Mesenchymal stem cell (in vitro differentiated cells and primary cell): ENCODE data around the gene CHD9NB.

Experiments used
- DNase-seq: peaks from one replicate; pipeline ENCODE4 v3.0.0-alpha.2; 2013
- H2AFZ ChIP-seq: one replicate; pipeline ENCODE4 v1.6.1; 2013; ENCODE audit warnings: low read depth, mild to moderate bottlenecking, control low read depth, inconsistent platforms, low read length, moderate library complexity
- H2AK5ac ChIP-seq: 2 replicates; pipeline ENCODE4 v1.6.1; 2013; ENCODE audit warnings: low read length, moderate library complexity, mild to moderate bottlenecking, inconsistent platforms; ENCODE audit not compliant: severe bottlenecking
- H2BK120ac ChIP-seq: one replicate; pipeline ENCODE4 v1.6.1; 2013; ENCODE audit warnings: low read depth, mild to moderate bottlenecking, inconsistent platforms, low read length, moderate library complexity
- H2BK12ac ChIP-seq, 2 experiments: one replicate each; pipeline ENCODE4 v1.6.1; 2013; ENCODE audit warnings: inconsistent platforms in 2 of 2, low read length in 2 of 2, mild to moderate bottlenecking in 2 of 2, moderate library complexity in 2 of 2, control low read depth in 1 of 2
- H2BK15ac ChIP-seq: one replicate; pipeline ENCODE4 v1.6.1; 2013; ENCODE audit warnings: mild to moderate bottlenecking, low read depth, inconsistent platforms; ENCODE audit not compliant: poor library complexity, severe bottlenecking
- H2BK5ac ChIP-seq: 2 replicates; pipeline ENCODE4 v1.6.1; 2013; ENCODE audit warnings: low read depth, mild to moderate bottlenecking, low read length, control low read depth, inconsistent platforms; ENCODE audit not compliant: poor library complexity, severe bottlenecking
- H3K14ac ChIP-seq, 2 experiments: one replicate each; pipeline ENCODE4 v1.6.1; 2013; ENCODE audit warnings: inconsistent platforms in 2 of 2, low read length in 2 of 2, control low read depth in 1 of 2, mild to moderate bottlenecking in 1 of 2, moderate library complexity in 1 of 2
- H3K18ac ChIP-seq, 2 experiments: one replicate each; pipeline ENCODE4 v1.6.1; 2013; ENCODE audit warnings: inconsistent platforms in 2 of 2, low read length in 2 of 2, control low read depth in 1 of 2, low read depth in 1 of 2, mild to moderate bottlenecking in 1 of 2
- H3K23ac ChIP-seq, 2 experiments: one replicate each; pipeline ENCODE4 v1.6.1; 2013; ENCODE audit warnings: inconsistent platforms in 2 of 2, low read length in 2 of 2, mild to moderate bottlenecking in 2 of 2, moderate library complexity in 2 of 2, control low read depth in 1 of 2
- H3K27ac ChIP-seq: 2 replicates; pipeline ENCODE4 v1.5.1; 2013; ENCODE audit warnings: mild to moderate bottlenecking, moderate library complexity, low read length, control low read depth, inconsistent platforms; ENCODE audit not compliant: poor library complexity, severe bottlenecking
- H3K27me3 ChIP-seq, 2 experiments: 2 replicates each; pipeline versions ENCODE4 v1.6.1 to v1.7.0; 2013; ENCODE audit warnings: low read length in 2 of 2, mild to moderate bottlenecking in 2 of 2, moderate library complexity in 2 of 2, control low read depth in 1 of 2, inconsistent platforms in 1 of 2; ENCODE audit not compliant: control insufficient read depth in 1 of 2, insufficient read depth in 1 of 2
- H3K36me3 ChIP-seq, 2 experiments: 2 replicates each; pipeline versions ENCODE4 v1.6.1 to v1.7.0; 2013; ENCODE audit warnings: low read length in 2 of 2, control low read depth in 1 of 2, inconsistent platforms in 1 of 2, low read depth in 1 of 2, mild to moderate bottlenecking in 1 of 2; ENCODE audit not compliant: insufficient read depth in 2 of 2, control insufficient read depth in 1 of 2
- H3K4ac ChIP-seq, 2 experiments: one replicate each; pipeline ENCODE4 v1.6.1; 2013; ENCODE audit warnings: inconsistent platforms in 2 of 2, low read length in 2 of 2, mild to moderate bottlenecking in 2 of 2, moderate library complexity in 2 of 2, control low read depth in 1 of 2, low read depth in 1 of 2
- H3K4me1 ChIP-seq: 2 replicates; pipeline ENCODE4 v1.6.1; 2013; ENCODE audit warnings: low read depth, low read length, control low read depth; ENCODE audit not compliant: control insufficient read depth, insufficient read depth
- H3K4me2 ChIP-seq: 2 replicates; pipeline ENCODE4 v1.6.1; 2013; ENCODE audit warnings: low read length, mild to moderate bottlenecking, inconsistent platforms; ENCODE audit not compliant: poor library complexity, severe bottlenecking
- H3K4me3 ChIP-seq, 2 experiments: 2 replicates each; pipeline versions ENCODE4 v1.5.1 to v1.7.0; 2013; ENCODE audit warnings: low read length in 2 of 2, mild to moderate bottlenecking in 2 of 2, control low read depth in 1 of 2, low read depth in 1 of 2; ENCODE audit not compliant: insufficient read depth in 1 of 2
- H3K79me1 ChIP-seq: replicated peaks from 2 replicates; pipeline ENCODE4 v1.6.1; 2013; ENCODE audit warnings: mild to moderate bottlenecking, control low read depth, low read length, inconsistent platforms; ENCODE audit not compliant: poor library complexity, severe bottlenecking
- H3K9ac ChIP-seq: 2 replicates; pipeline ENCODE4 v1.7.0; 2013; ENCODE audit warnings: mild to moderate bottlenecking, low read length, moderate library complexity
- H3K9me3 ChIP-seq: 2 replicates; pipeline ENCODE4 v1.7.0; 2013; ENCODE audit warnings: mild to moderate bottlenecking, low read length; ENCODE audit not compliant: control insufficient read depth
- H4K8ac ChIP-seq: one replicate; pipeline ENCODE4 v1.6.1; 2013; ENCODE audit warnings: inconsistent platforms, mild to moderate bottlenecking, low read length, moderate library complexity
- H4K91ac ChIP-seq: one replicate; pipeline ENCODE4 v1.6.1; 2013; ENCODE audit warnings: mild to moderate bottlenecking, low read length, inconsistent platforms
- WGBS: methylation state at CpG from one replicate; pipeline ENCODE4 v1.1.7; 2013; ENCODE audit warnings: mixed read lengths; 5-methylcytosine and 5-hydroxymethylcytosine counted together

Gene CHD9NB

DNA sequence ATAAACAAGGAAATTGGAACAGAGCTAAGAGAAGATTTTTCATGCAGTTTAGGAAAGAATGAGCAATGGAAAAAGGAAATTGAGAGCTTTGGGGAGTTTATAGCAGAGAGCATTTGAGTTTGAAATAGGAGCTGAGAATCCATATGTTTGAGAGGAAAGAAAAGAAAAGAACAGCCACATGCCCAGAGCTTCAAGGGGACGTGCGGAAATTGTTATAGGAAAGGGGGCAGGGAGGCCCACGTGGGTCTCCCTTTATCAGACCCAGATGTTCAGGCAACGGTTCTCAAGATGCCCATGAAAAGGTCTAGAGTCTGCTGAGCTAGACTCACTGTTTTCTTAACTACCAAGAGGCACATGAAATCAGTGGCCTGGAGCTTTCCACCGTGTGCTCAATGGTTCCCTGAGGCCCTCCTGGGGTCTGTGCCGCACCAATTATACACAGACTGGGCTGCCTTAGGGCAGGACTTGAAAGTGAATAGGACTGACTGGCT, 33.3 kb upstream of the CHD9NB start:
- DNase-seq: no peak
- H2BK120ac ChIP-seq: no peak overlapping the region
- H4K91ac ChIP-seq: peak overlapping the region; percentile 12
- H3K27ac ChIP-seq: no peak overlapping the region
- peaks cover 15% of the 10 kb centered on the region for H3K4me1 ChIP-seq
- H3K4ac ChIP-seq: no peak overlapping the region
- H4K8ac ChIP-seq: no peak overlapping the region
- H3K23ac ChIP-seq: no peak overlapping the region
- H2BK12ac ChIP-seq: no peak overlapping the region
- peaks cover 27% of the 10 kb centered on the region for H3K79me1 ChIP-seq
- 68% methylated on average over 6 of the region's 6 CpGs for WGBS
- H2BK5ac ChIP-seq: no peak overlapping the region
- no peak overlapping the region for H3K4me2 ChIP-seq
- no peaks in the 10 kb centered on the region for H3K9me3 ChIP-seq
- H3K18ac ChIP-seq: no peak overlapping the region
- peak overlapping the region; percentile 60 for H2BK15ac ChIP-seq
- peak overlapping the region; percentile 79 for H3K9ac ChIP-seq
- H2AK5ac ChIP-seq: no peak overlapping the region
- no peak overlapping the region for H3K14ac ChIP-seq
- H2AFZ ChIP-seq: no peak overlapping the region
- peaks cover 0 to 6% of the 10 kb centered on the region in 2 experiments for H3K36me3 ChIP-seq
- no peaks in the 10 kb centered on the region for H3K27me3 ChIP-seq
- peak overlapping the region in 1 of 2 experiments; percentile 7 for H3K4me3 ChIP-seq

DNA sequence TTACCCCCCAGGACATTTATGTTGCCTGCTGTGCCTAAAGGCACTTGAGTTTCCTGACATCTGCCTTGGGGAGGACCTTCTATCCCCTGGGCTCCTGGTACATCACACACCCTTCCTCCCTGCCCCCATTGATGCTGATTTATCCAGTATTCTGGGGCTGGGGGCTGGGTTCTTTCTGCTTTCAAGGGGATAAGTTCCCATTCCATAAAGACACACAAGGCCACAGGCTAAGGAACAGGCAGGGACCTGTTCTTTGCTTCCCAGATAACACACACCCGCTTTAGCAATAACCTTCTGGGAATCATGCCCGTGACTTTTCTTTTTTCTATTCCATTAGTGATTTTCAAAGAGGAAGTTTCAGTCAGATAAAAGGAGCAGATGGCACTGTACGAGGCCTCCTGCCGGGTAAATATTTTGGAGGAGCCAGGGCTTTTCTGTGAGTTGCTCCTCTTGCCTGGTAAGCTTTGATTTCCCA, 32.7 kb upstream of the CHD9NB start:
- Histone ChIP-seq H3K14ac (no peak overlapping the region), H3K18ac (peak overlapping the region in 1 of 2 experiments; percentile 54), H3K4me3 (peak overlapping the region in 1 of 2 experiments; percentile 2), H2BK120ac (peak overlapping the region; percentile 42), H3K79me1 (peaks cover 22% of the 10 kb centered on the region), H3K4me2 (no peak overlapping the region), H4K91ac (peak overlapping the region; percentile 47), H4K8ac (no peak overlapping the region), H2AFZ (no peak overlapping the region), H3K4me1 (peaks cover 11% of the 10 kb centered on the region), H3K4ac (no peak overlapping the region), H3K27ac (no peak overlapping the region), H2BK5ac (no peak overlapping the region), H3K36me3 (peaks cover 0 to 6% of the 10 kb centered on the region in 2 experiments), H3K9ac (peak overlapping the region; percentile 79), H3K27me3 (no peaks in the 10 kb centered on the region), H3K23ac (no peak overlapping the region), H2AK5ac (peak overlapping the region; percentile 55), H3K9me3 (no peaks in the 10 kb centered on the region), H2BK15ac (no peak overlapping the region), H2BK12ac (peak overlapping the region; percentile 17 to 56)
- DNase-seq: no peak
- WGBS: 82% methylated on average over 4 of the region's 4 CpGs

DNA sequence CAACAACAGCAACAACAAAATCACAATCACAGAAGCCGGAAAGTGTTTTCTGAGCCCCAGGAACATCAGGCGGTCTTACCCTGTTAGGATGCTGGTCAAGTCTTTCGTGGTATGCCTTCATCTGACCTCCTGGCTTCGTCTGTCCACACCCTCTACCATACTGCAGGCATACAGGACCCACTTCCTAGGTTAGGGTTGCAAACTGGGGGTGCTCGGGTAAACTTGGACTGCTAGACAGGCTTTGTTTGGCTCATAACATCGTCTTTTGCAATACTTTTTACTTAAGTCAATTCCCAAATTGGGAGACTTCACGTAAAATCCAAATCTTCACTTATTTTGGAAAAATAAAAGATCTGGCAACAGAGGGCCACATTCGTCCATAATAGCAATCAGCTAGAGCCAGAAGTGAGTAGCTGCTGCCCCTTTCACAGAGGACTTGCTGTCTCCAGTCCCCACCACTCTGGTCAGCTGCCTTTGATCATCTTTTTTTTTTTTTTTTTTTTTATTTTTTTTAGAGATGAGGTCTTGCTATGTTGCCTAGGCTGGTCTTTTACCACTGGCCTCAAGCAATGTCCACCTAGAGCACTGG, 32.1 kb upstream of the CHD9NB start:
- no peak overlapping the region for H3K23ac ChIP-seq
- H3K9me3 ChIP-seq: no peaks in the 10 kb centered on the region
- H4K91ac ChIP-seq: peak overlapping the region; percentile 47
- DNase-seq: no peak
- H3K27ac ChIP-seq: no peak overlapping the region
- H2BK120ac ChIP-seq: peak overlapping the region; percentile 42
- H3K4me2 ChIP-seq: no peak overlapping the region
- H2AK5ac ChIP-seq: peak overlapping the region; percentile 55
- no peak overlapping the region for H3K4me3 ChIP-seq
- H2BK12ac ChIP-seq: peak overlapping the region; percentile 21 to 56
- H3K4ac ChIP-seq: no peak overlapping the region
- H2BK5ac ChIP-seq: no peak overlapping the region
- peaks cover 0 to 5% of the 10 kb centered on the region in 2 experiments for H3K36me3 ChIP-seq
- H3K79me1 ChIP-seq: peaks cover 19% of the 10 kb centered on the region
- H2AFZ ChIP-seq: no peak overlapping the region
- no peak overlapping the region for H4K8ac ChIP-seq
- peak overlapping the region; percentile 79 for H3K9ac ChIP-seq
- no peak overlapping the region for H2BK15ac ChIP-seq
- peaks cover 10% of the 10 kb centered on the region for H3K4me1 ChIP-seq
- no peak overlapping the region for H3K14ac ChIP-seq
- 96% methylated on average over 8 of the region's 8 CpGs for WGBS
- H3K18ac ChIP-seq: peak overlapping the region in 1 of 2 experiments; percentile 54
- H3K27me3 ChIP-seq: no peaks in the 10 kb centered on the region

DNA sequence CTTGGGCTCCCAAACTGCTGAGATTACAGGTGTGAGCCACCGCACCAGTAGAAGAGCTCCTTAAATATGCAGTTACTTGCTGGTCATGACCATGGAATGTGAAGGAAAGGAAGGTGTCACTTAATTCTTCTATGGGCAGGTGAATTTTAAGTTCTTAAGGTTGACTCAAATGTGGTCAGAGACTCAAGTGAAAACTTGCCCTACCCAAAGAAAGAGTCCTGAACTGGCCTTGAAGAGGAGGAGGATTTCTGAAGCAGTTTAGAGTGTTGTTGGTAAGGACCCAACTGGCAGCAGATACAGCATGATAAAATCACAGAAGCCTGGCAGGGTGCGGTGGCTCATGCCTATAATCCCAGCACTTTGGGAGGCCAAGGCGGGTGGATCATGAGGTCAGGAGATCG, 31.4 kb upstream of the CHD9NB start:
- Histone ChIP-seq H3K4ac (no peak overlapping the region), H3K79me1 (peaks cover 17% of the 10 kb centered on the region), H3K9ac (no peak overlapping the region), H3K4me3 (no peak overlapping the region), H3K9me3 (no peaks in the 10 kb centered on the region), H2BK5ac (no peak overlapping the region), H3K36me3 (no peaks in the 10 kb centered on the region), H2AFZ (no peak overlapping the region), H2BK15ac (no peak overlapping the region), H3K27me3 (no peaks in the 10 kb centered on the region), H3K4me2 (no peak overlapping the region), H2BK12ac (no peak overlapping the region), H3K18ac (no peak overlapping the region), H3K27ac (no peak overlapping the region), H2AK5ac (no peak overlapping the region), H4K8ac (no peak overlapping the region), H3K23ac (no peak overlapping the region), H4K91ac (no peak overlapping the region), H2BK120ac (no peak overlapping the region), H3K4me1 (peaks cover 12% of the 10 kb centered on the region), H3K14ac (no peak overlapping the region)
- WGBS: 100% methylated on average over 4 of the region's 4 CpGs
- no peak for DNase-seq
